HUDEP-2 (cell line): ENCODE results near the gene SYT1.

Experiments used
- DNase-seq, 76 experiments: peaks; one replicate each; lab custom pipeline; 2025; ENCODE audit not compliant: unreplicated experiment in 76 of 76; lab: John Stamatoyannopoulos, UW

Gene SYT1

DNA sequence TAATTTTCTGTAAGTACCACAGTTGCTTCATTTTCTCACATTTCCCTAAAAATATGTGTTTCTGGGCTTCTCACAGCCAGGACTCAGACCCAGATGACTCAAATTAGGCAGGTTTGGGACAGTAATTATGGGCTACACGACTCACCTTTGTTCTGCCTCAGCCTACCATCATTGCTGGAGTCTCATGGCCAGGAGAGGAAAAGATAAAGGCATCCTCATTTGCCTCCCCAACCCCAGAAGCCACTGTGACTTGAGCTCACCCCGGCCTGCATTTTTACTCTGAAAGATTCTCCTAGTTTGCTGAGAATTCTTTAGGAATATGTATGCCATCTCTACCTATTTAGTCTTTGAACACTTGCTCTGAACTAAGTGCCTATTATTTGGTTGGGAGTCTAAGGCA lies 618.3 kb downstream of the SYT1 start:
- DNase-seq, result no peak

- no peak for DNase-seq
Observed at GRCh38 chr12:79486154-79486553, 621.6 kb downstream of the SYT1 start.

DNA sequence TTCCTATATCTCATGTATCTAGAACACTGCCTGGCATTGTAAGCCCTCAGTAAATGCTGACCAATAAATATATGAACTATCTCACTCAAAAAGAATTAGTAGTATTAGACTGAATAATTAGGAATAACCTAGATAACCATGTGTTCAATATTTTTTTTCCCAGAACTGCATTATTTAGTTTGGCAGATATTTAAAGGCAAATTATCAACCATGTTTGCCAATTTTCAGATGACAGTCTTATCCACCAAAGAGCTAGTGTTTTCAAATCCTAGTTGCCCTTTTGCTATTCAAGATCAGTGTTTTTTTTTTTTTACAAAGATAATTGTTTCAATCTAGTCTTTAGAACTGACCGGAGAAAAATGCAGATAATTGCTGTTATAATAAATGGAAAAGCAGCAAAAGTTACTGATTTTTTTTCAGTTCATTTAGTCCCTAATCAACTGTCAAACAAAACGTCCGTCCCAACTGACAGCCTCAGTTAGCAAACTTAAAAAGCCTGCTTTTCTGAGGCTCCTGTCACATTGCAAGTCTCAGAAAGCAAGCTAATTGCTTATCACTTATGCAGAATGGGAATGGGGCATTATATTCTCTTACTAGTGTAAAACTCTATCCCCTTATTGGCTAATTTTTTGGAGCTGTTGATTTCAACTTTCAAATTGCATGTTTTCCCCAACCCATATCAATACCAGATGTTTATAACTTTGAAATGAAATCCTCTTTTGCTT lies 623.0 kb downstream of the SYT1 start:
- no peak for DNase-seq
